AG09319 (cell line): ENCODE data around the gene DOK5.

Source experiments
- DNase-seq: peaks from one replicate; pipeline ENCODE4 v3.0.0-alpha.2; 2010; ENCODE audit warnings: low read depth; ENCODE audit errors: extremely low read depth
- CTCF ChIP-seq: IDR thresholded peaks from 2 replicates; pipeline ENCODE4 v1.5.1; 2011; ENCODE audit warnings: low read depth, mild to moderate bottlenecking, inconsistent platforms, low read length, moderate library complexity

Gene DOK5

GRCh38 chr20:54470697-54471096 is 4.7 kb upstream of the DOK5 start:
- no peak for DNase-seq
- TF ChIP-seq CTCF = no peak

- no peak for DNase-seq
- no peak for TF ChIP-seq CTCF
Observed at GRCh38 chr20:54472607-54473006, 2.8 kb upstream of the DOK5 start.

- TF ChIP-seq CTCF = no peak
- DNase-seq = no peak
Observed at GRCh38 chr20:54473340-54473739, 2.1 kb upstream of the DOK5 start.

GRCh38 chr20:54474046-54474445 is 1.3 kb upstream of the DOK5 start:
- no peak for DNase-seq
- TF ChIP-seq CTCF = no peak

- no peak for DNase-seq
- no peak for TF ChIP-seq CTCF
Observed at GRCh38 chr20:54474866-54475265, 527 bp upstream of the DOK5 start.

GRCh38 chr20:54476169-54477009 is 996 bp downstream of the DOK5 start:
- no peak for TF ChIP-seq CTCF
- DNase-seq = no peak

- TF ChIP-seq CTCF = no peak
- DNase-seq = no peak
Observed at GRCh38 chr20:54477191-54477955, 2.0 kb downstream of the DOK5 start.
